Activated B cell treated with CpG ODN at 0.5 μM for 24 hours (primary cell): ENCODE measurements around the gene RHBDL3. TPM values are rescaled to one million over a fixed set of nuclear protein-coding genes. Genes with fewer than 3 reads are reported as not detected.

Experiments
- ATAC-seq: fragments of 200-7000 bp; cut with Tn5 transposase; one replicate; pipeline ENCODE4 v1.10.0; 2021; ENCODE audit warnings: low read depth, mild to moderate bottlenecking, moderate library complexity
- CTCF ChIA-PET: fragments of 350-600 bp; sonication (Branson Sonifier 250); formaldehyde crosslinking; loops from one replicate; lab custom pipeline; 2021; ENCODE audit warnings: antibody characterized with exemption; lab: Charles Lee
- POLR2A ChIA-PET: fragments of 350-600 bp; sonication (Branson Sonifier 250); formaldehyde crosslinking; loops from one replicate; lab custom pipeline; 2021; ENCODE audit warnings: antibody characterized with exemption; lab: Charles Lee
- DNase-seq: peaks from one replicate; pipeline ENCODE4 v3.0.0; 2022
- H3K27ac Mint-ChIP-seq: one replicate; pipeline ENCODE4 v1.8.0; 2020; ENCODE audit warnings: mixed read lengths
- H3K27me3 Mint-ChIP-seq: one replicate; pipeline ENCODE4 v1.8.0; 2021; ENCODE audit warnings: mixed read lengths
- H3K36me3 Mint-ChIP-seq: one replicate; pipeline ENCODE4 v1.8.0; 2021; ENCODE audit warnings: low read depth, mixed read lengths
- H3K4me1 Mint-ChIP-seq: one replicate; pipeline ENCODE4 v1.8.0; 2021; ENCODE audit warnings: mixed read lengths
- H3K4me3 Mint-ChIP-seq: one replicate; pipeline ENCODE4 v1.8.0; 2020; ENCODE audit warnings: mild to moderate bottlenecking, mixed read lengths
- H3K9me3 Mint-ChIP-seq: one replicate; pipeline ENCODE4 v1.8.0; 2020; ENCODE audit warnings: mixed read lengths
- intact Hi-C: fragments of 100-400 bp; cut with micrococcal nuclease; formaldehyde crosslinking; loops from one replicate; pipeline ENCODE4 v1.15.1; 2024
- total RNA-seq: library from RNA; stranded (reverse); gene quantifications from 2 replicates; pipeline ENCODE4 v1.2.3, GENCODE V29; 2022
- TF ChIP-seq, protein P1 (sequence below): fragments of 200-600 bp; IDR thresholded peaks from one replicate; pipeline ENCODE4 v1.8.0; 2022; ENCODE audit warnings: antibody characterized with exemption, mild to moderate bottlenecking

Gene RHBDL3
- total RNA-seq, 1 donor from 2014 or later, result 0.20 TPM

GRCh38 chr17:32253117-32253611, 12.5 kb upstream of the RHBDL3 start:
- DNase-seq, result peak; percentile 58
- CTCF ChIA-PET, result interaction anchor here (0.5 to 3.2 kb wide), 10 partner anchors 33 to 504 kb away, joined by 3 to 17 read pairs (median 4); partner anchors contain the start of gene PSMD11
- intact Hi-C loops, result loop anchor here (1.0 kb wide), 6 partner anchors 50 to 356 kb away; partner anchors contain the start of genes PSMD11 and ZNF207
- Mint-ChIP-seq H3K4me1 (peaks cover 4% of the 10 kb centered on the region), H3K4me3 (no peak overlapping the region), H3K27ac (no peak overlapping the region), H3K27me3 (peaks cover 10% of the 10 kb centered on the region), H3K9me3 (no peaks in the 10 kb centered on the region), H3K36me3 (no peaks in the 10 kb centered on the region)
- TF ChIP-seq, protein P1, sequence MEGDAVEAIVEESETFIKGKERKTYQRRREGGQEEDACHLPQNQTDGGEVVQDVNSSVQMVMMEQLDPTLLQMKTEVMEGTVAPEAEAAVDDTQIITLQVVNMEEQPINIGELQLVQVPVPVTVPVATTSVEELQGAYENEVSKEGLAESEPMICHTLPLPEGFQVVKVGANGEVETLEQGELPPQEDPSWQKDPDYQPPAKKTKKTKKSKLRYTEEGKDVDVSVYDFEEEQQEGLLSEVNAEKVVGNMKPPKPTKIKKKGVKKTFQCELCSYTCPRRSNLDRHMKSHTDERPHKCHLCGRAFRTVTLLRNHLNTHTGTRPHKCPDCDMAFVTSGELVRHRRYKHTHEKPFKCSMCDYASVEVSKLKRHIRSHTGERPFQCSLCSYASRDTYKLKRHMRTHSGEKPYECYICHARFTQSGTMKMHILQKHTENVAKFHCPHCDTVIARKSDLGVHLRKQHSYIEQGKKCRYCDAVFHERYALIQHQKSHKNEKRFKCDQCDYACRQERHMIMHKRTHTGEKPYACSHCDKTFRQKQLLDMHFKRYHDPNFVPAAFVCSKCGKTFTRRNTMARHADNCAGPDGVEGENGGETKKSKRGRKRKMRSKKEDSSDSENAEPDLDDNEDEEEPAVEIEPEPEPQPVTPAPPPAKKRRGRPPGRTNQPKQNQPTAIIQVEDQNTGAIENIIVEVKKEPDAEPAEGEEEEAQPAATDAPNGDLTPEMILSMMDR, result peak; percentile 32
- ATAC-seq, result peak; percentile 99
- POLR2A ChIA-PET, result interaction anchor here (1.0 kb wide), 1 partner anchor 66 kb away, joined by 4 read pairs; no protein-coding TSS in a partner anchor

GRCh38 chr17:32256012-32256700, 9.5 kb upstream of the RHBDL3 start:
- TF ChIP-seq, protein P1, result no peak
- no peak for ATAC-seq
- Mint-ChIP-seq H3K36me3 (no peaks in the 10 kb centered on the region), H3K27me3 (peaks cover 24% of the 10 kb centered on the region), H3K4me1 (peaks cover 4% of the 10 kb centered on the region), H3K9me3 (no peaks in the 10 kb centered on the region), H3K27ac (no peak overlapping the region), H3K4me3 (no peak overlapping the region)
- POLR2A ChIA-PET, result interaction anchor here (0.6 kb wide), 1 partner anchor 762 kb away, joined by 3 read pairs; no protein-coding TSS in a partner anchor
- CTCF ChIA-PET, result interaction anchor here (1.1 kb wide), 1 partner anchor 64 kb away, joined by 3 read pairs; no protein-coding TSS in a partner anchor
- DNase-seq, result no peak
- intact Hi-C loops, result no loop called here

DNA sequence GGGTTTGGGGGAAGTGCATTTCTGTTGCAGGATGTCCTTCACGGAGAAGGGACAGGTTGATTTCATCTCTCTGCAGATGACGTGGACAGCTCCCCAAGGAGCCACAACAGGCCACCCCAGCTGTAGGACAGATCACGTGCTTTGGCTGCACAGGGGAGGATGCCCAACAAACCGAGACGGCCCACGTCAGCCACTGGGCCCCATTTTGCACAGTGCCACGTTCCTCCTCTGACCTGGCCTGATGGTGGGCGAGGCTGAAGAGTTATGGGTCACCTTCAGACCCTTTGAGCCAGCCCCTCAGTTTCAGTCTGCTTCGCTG, 9.0 kb upstream of the RHBDL3 start:
- Mint-ChIP-seq H3K27me3 (peaks cover 28% of the 10 kb centered on the region), H3K36me3 (no peaks in the 10 kb centered on the region), H3K27ac (no peak overlapping the region), H3K4me1 (peaks cover 4% of the 10 kb centered on the region), H3K4me3 (no peak overlapping the region), H3K9me3 (no peaks in the 10 kb centered on the region)
- POLR2A ChIA-PET, result no interaction called here
- intact Hi-C loops, result no loop called here
- TF ChIP-seq, protein P1, result no peak
- DNase-seq (no peak), ATAC-seq (peak; percentile 26)
- CTCF ChIA-PET, result no interaction called here

DNA sequence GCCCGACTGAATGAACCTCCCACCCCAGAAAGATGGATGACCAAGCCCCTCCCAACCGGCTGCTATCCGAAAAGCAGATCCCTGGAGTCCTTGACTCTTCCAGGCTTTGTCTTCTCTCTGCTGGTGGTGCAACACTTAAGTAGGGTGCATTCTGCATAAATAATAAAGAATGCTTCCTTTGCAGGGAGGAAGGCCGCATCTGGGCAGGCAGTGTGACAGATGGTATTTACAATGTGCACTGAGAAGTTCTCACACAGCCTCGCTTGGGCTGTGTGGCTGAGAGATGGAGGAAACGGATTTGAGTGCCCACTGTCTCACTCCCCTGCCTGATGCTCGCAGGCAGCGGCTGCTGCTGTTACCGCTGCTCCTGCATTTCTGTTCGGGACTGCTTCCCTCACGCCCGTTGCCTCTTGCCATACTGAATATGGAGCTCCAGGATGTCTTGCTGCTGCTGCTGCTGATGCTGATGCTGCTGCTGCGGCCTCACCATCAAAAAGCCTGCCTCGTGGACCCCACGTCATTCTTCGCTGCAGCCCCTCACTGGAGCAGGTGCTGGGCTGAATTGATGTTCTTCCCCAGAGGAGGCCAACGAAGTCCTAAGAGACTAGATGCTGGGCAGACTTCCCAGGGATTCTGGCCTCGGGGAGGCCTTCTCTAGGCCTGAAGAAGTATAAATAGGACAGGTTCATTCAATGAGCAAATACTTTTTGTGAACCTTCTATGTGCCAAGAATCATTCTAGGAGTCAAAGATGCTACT, 7.1 kb upstream of the RHBDL3 start:
- TF ChIP-seq, protein P1, result no peak
- peaks cover 33% of the 10 kb centered on the region for H3K27me3 Mint-ChIP-seq
- no peaks in the 10 kb centered on the region for H3K36me3 Mint-ChIP-seq
- peaks cover 4% of the 10 kb centered on the region for H3K4me1 Mint-ChIP-seq
- DNase-seq, result no peak
- ATAC-seq, result no peak
- ChIA-PET POLR2A (no interaction called here), CTCF (no interaction called here)
- no peak overlapping the region for H3K27ac Mint-ChIP-seq
- H3K9me3 Mint-ChIP-seq, result no peaks in the 10 kb centered on the region
- H3K4me3 Mint-ChIP-seq, result no peak overlapping the region
- intact Hi-C loops, result no loop called here

DNA sequence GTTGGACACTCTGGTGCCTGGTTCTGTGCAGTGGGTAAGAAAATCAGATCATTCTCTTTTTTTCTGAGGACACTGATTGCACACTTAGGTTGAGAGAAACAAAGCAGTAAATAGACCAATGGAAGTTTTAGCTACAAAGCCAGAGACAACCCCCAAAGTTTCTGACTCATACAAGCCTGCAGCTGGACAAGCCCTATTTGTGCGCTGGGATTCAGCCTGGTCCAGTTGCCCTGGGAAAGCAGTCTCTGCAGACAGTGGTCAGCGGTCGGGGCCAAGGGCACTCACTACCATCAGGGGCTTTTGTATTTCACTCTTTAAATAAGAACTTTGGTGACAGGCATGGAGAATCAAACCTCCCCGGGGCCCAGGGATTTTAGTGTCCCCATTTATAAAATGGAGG, 6.0 kb upstream of the RHBDL3 start:
- no peak overlapping the region for H3K4me3 Mint-ChIP-seq
- peaks cover 4% of the 10 kb centered on the region for H3K4me1 Mint-ChIP-seq
- intact Hi-C loops, result no loop called here
- no peaks in the 10 kb centered on the region for H3K36me3 Mint-ChIP-seq
- peaks cover 43% of the 10 kb centered on the region for H3K27me3 Mint-ChIP-seq
- POLR2A ChIA-PET, result interaction anchor here (0.6 kb wide), 1 partner anchor 12 kb away, joined by 5 read pairs; no protein-coding TSS in a partner anchor
- ATAC-seq (no peak), DNase-seq (no peak)
- no peaks in the 10 kb centered on the region for H3K9me3 Mint-ChIP-seq
- TF ChIP-seq, protein P1, result no peak
- H3K27ac Mint-ChIP-seq, result no peak overlapping the region
- CTCF ChIA-PET, result no interaction called here
